ENCODE results near the gene ZNF737. TPM values are rescaled to one million over a fixed set of nuclear protein-coding genes. Genes with fewer than 3 reads are reported as not detected.
A peak's percentile ranks its signal among the peaks of the same experiment; 100 is the strongest.

ZNF737 gene
- total and polyA plus RNA-seq, 2 donors (not counting 1 experiment from before 2014, with no cell fraction given) = 3.4 to 12.1 TPM

DNA sequence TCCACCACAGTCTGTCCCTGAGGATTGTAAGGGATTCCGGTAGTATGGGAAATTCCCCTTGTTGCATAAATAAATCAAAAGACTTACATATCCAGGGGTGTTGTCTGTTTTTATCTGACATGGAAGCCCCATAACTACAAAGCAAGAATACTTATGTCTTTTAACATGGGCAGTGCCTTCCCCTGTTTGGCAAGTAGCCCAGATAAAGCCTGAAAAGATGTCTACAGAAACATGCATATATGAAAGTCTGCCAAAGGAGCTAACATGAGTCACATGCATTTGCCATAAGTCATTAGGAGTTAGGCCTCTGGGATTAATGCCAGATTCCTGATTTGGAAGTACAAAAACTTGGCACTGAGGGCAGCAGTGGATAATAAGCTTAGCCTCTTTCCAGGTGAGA lies 62.1 kb downstream of the ZNF737 start:
- TF ChIP-seq, protein P1, sequence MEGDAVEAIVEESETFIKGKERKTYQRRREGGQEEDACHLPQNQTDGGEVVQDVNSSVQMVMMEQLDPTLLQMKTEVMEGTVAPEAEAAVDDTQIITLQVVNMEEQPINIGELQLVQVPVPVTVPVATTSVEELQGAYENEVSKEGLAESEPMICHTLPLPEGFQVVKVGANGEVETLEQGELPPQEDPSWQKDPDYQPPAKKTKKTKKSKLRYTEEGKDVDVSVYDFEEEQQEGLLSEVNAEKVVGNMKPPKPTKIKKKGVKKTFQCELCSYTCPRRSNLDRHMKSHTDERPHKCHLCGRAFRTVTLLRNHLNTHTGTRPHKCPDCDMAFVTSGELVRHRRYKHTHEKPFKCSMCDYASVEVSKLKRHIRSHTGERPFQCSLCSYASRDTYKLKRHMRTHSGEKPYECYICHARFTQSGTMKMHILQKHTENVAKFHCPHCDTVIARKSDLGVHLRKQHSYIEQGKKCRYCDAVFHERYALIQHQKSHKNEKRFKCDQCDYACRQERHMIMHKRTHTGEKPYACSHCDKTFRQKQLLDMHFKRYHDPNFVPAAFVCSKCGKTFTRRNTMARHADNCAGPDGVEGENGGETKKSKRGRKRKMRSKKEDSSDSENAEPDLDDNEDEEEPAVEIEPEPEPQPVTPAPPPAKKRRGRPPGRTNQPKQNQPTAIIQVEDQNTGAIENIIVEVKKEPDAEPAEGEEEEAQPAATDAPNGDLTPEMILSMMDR (conservative IDR thresholded peaks at IDR 0.05 in 1 of 2, IDR thresholded peaks at IDR 0.05 in 1 of 2; ENCODE audit: low read depth in 1 of 2, low read length in 2 of 2) = no peak
- no peak for TF ChIP-seq EZH2 (IDR thresholded peaks at IDR 0.05; ENCODE audit: low read length, missing control alignments)
- H4K20me1 ChIP-seq (ENCODE audit: control insufficient read depth, extremely low read depth, insufficient read depth, low read length) = no peaks in the 10 kb centered on the region

More for the DNA sequence above, 62.1 kb downstream of the ZNF737 start:
- Histone ChIP-seq H3K79me2 (ENCODE audit: control insufficient read depth, insufficient read depth, low read length) (no peaks in the 10 kb centered on the region), H3K4me2 (ENCODE audit: extremely low read depth, insufficient read depth, low read length) (no peak overlapping the region), H3K4me1 (ENCODE audit: control insufficient read depth, extremely low read depth, insufficient read depth, low read length) (no peaks in the 10 kb centered on the region), H3K27me3 (ENCODE audit: control insufficient read depth, insufficient read depth, low read length) (no peaks in the 10 kb centered on the region), H3K4me3 (replicated peaks in 1 of 4; ENCODE audit: control extremely low read depth in 1 of 4, insufficient read depth in 1 of 4, low read depth in 3 of 4, low read length in 4 of 4) (no peak overlapping the region), H3K9ac (ENCODE audit: insufficient read depth, low read length) (no peak overlapping the region), H2AFZ (ENCODE audit: low read length) (no peak overlapping the region), H3K27ac (ENCODE audit: insufficient read depth, low read length) (no peak overlapping the region), H3K36me3 (ENCODE audit: control insufficient read depth, insufficient read depth, low read length) (no peaks in the 10 kb centered on the region), H3K9me3 (ENCODE audit: control insufficient read depth, insufficient read depth, low read depth, low read length) (no peaks in the 10 kb centered on the region)
- peak; percentile 52 to 64 for DNase-seq (ENCODE audit: low read depth in 2 of 2)

Other genes starting within 250 kb of the ZNF737 start
- gene ZNF626, start 95.8 kb upstream of the ZNF737 start, total RNA-seq = 18.3 and 18.7 TPM in 2 replicates
- 9.8 and 10.4 TPM in 2 replicates for gene ZNF626, start 95.8 kb upstream of the ZNF737 start, polyA plus RNA-seq
- gene ZNF66, start 210.5 kb upstream of the ZNF737 start, total RNA-seq = 0.77 and 1.5 TPM in 2 replicates
- gene ZNF66, start 210.5 kb upstream of the ZNF737 start, polyA plus RNA-seq = 1.1 and 1.3 TPM in 2 replicates

Measured in fibroblast of lung (primary cell).